Vagina (tissue), 2 donors: ENCODE data around the gene GALNT7. TPM values are rescaled to one million over a fixed set of nuclear protein-coding genes. Genes with fewer than 3 reads are reported as not detected.

Experiments
- DNase-seq, 2 donors: peaks; one replicate each; pipeline ENCODE4 v3.0.0-alpha.2; 2017; ENCODE audit errors: extremely low spot score in 2 of 2
- H3K27ac ChIP-seq: fragments of 200-600 bp; sonication (generic); one replicate; pipeline ENCODE4 v1.5.1; 2019
- H3K27me3 ChIP-seq: fragments of 200-600 bp; sonication (generic); one replicate; pipeline ENCODE4 v1.5.1; 2019
- H3K36me3 ChIP-seq, 2 donors: fragments of 200-600 bp; sonication (generic); one replicate each; pipeline ENCODE4 v1.5.1; 2017 to 2019
- H3K4me1 ChIP-seq: fragments of 200-600 bp; sonication (generic); one replicate; pipeline ENCODE4 v1.5.1; 2019
- H3K4me3 ChIP-seq, 2 donors: fragments of 200-600 bp; sonication (generic); 1 replicate in 1 of 2; 2 replicates in 1 of 2; pipeline ENCODE4 v1.5.1; 2016 to 2019
- H3K9me3 ChIP-seq: fragments of 200-600 bp; sonication (generic); one replicate; pipeline ENCODE4 v1.5.1; 2019
- CTCF ChIP-seq, 3 experiments: fragments of 450-650 bp in 2 of 3; fragments of 200-600 bp in 1 of 3; sonication (generic) in 1 of 3; IDR thresholded peaks; one replicate each; pipeline ENCODE4 v1.5.1; 2017 to 2019; ENCODE audit warnings: antibody characterized with exemption in 3 of 3, mild to moderate bottlenecking in 2 of 3, moderate library complexity in 2 of 3
- POLR2A ChIP-seq, 2 donors: fragments of 450-650 bp; IDR thresholded peaks; one replicate each; pipeline ENCODE4 v1.6.1; 2017; ENCODE audit warnings: antibody characterized with exemption in 2 of 2, mild to moderate bottlenecking in 2 of 2, moderate library complexity in 2 of 2
- POLR2AphosphoS5 ChIP-seq, 2 donors: sonication (generic); formaldehyde crosslinking; IDR thresholded peaks; one replicate each; pipeline ENCODE4 v1.9.0; 2017; ENCODE audit warnings: antibody characterized with exemption in 2 of 2, mild to moderate bottlenecking in 2 of 2, low read depth in 1 of 2; ENCODE audit not compliant: insufficient read depth in 1 of 2
- intact Hi-C: fragments of 100-400 bp; cut with DNase I; formaldehyde crosslinking; loops from one replicate; pipeline ENCODE4 v1.15.1; 2023
- total RNA-seq: library from RNA; depleted of rRNA; stranded (reverse); fragments of >200 nt; gene quantifications from one replicate; pipeline ENCODE4 v1.2.3, GENCODE V29; 2016

The GALNT7 gene
- total RNA-seq, 1 donor from 2014 or later, result 9.1 TPM

DNA sequence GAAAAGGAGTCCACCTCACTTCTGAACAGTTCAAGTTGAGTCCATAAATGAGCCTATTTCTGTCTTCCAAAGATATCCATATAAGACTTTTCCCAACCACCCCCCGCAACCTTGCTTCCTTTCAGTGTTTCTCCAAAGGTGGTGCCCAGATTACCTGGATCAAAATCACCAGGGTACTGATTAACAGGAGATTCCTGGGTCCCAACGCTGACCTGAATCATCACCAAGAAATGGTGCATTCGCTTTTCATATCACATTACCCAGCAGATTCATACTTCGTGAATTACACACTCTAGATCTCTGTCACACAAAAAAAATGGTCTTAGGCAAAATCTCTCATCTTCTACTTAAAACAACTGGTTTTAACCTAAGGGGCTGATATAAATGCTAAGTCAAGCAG lies 2.1 kb upstream of the GALNT7 start:
- Histone ChIP-seq H3K9me3 (no peaks in the 10 kb centered on the region), H3K27me3 (no peaks in the 10 kb centered on the region), H3K27ac (no peak overlapping the region), H3K4me1 (peaks cover 10% of the 10 kb centered on the region), H3K4me3 (no peak overlapping the region), H3K36me3 (no peaks in the 10 kb centered on the region)
- no peak for DNase-seq
- TF ChIP-seq CTCF (IDR thresholded peaks at IDR 0.05), result no peak
- no peak for TF ChIP-seq POLR2A (IDR thresholded peaks at IDR 0.05)
- TF ChIP-seq POLR2AphosphoS5 (IDR thresholded peaks at IDR 0.05; ENCODE audit: insufficient read depth in 1 of 2, low read depth in 1 of 2), result no peak
- intact Hi-C loops, result no loop called here

GRCh38 chr4:173167758-173168395 lies 734 bp upstream of the GALNT7 start:
- Histone ChIP-seq H3K9me3 (no peaks in the 10 kb centered on the region), H3K4me3 (peak overlapping the region; percentile 81 to 88), H3K27ac (peak overlapping the region; percentile 92), H3K36me3 (no peaks in the 10 kb centered on the region), H3K4me1 (peaks cover 10% of the 10 kb centered on the region), H3K27me3 (no peaks in the 10 kb centered on the region)
- intact Hi-C loops, result no loop called here
- TF ChIP-seq POLR2A (IDR thresholded peaks at IDR 0.05) (no peak), POLR2AphosphoS5 (IDR thresholded peaks at IDR 0.05; ENCODE audit: insufficient read depth in 1 of 2, low read depth in 1 of 2) (no peak)
- DNase-seq, result no peak

DNA sequence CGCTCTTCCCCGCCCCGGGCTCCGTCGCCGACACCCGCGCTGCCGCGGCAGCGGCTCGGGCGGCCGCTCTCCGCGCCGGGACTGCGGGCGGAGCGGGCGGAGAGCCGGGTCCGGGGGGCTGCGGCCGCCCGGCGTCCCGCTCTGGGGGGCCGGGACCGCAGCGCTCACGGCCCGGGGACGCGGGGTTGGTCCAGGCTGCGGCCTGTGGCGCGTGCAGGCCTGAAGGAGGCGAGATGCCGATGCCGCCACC lies 492 bp downstream of the GALNT7 start:
- intact Hi-C loops, result no loop called here

GRCh38 chr4:173169428-173170181 lies 994 bp downstream of the GALNT7 start:
- H3K36me3 ChIP-seq, result no peaks in the 10 kb centered on the region
- no peaks in the 10 kb centered on the region for H3K9me3 ChIP-seq
- DNase-seq, result no peak
- peak overlapping the region; percentile 92 for H3K27ac ChIP-seq
- TF ChIP-seq POLR2AphosphoS5 (IDR thresholded peaks at IDR 0.05; ENCODE audit: insufficient read depth in 1 of 2, low read depth in 1 of 2), result peak in 1 of 2 donors; percentile 41
- no peak for TF ChIP-seq CTCF (IDR thresholded peaks at IDR 0.05)
- TF ChIP-seq POLR2A (IDR thresholded peaks at IDR 0.05), result peak in 1 of 2 donors; percentile 22
- peaks cover 10% of the 10 kb centered on the region for H3K4me1 ChIP-seq
- H3K4me3 ChIP-seq, result peak overlapping the region; percentile 81 to 88
- intact Hi-C loops, result no loop called here
- no peaks in the 10 kb centered on the region for H3K27me3 ChIP-seq

More for the DNA sequence above, 492 bp downstream of the GALNT7 start:
- Histone ChIP-seq H3K9me3 (no peaks in the 10 kb centered on the region), H3K27me3 (no peaks in the 10 kb centered on the region), H3K4me1 (peaks cover 10% of the 10 kb centered on the region), H3K36me3 (no peaks in the 10 kb centered on the region), H3K4me3 (peak overlapping the region; percentile 81 to 88), H3K27ac (peak overlapping the region; percentile 92)
- TF ChIP-seq POLR2AphosphoS5 (IDR thresholded peaks at IDR 0.05; ENCODE audit: insufficient read depth in 1 of 2, low read depth in 1 of 2) (no peak), POLR2A (IDR thresholded peaks at IDR 0.05) (no peak), CTCF (IDR thresholded peaks at IDR 0.05) (no peak)
- no peak for DNase-seq

DNA sequence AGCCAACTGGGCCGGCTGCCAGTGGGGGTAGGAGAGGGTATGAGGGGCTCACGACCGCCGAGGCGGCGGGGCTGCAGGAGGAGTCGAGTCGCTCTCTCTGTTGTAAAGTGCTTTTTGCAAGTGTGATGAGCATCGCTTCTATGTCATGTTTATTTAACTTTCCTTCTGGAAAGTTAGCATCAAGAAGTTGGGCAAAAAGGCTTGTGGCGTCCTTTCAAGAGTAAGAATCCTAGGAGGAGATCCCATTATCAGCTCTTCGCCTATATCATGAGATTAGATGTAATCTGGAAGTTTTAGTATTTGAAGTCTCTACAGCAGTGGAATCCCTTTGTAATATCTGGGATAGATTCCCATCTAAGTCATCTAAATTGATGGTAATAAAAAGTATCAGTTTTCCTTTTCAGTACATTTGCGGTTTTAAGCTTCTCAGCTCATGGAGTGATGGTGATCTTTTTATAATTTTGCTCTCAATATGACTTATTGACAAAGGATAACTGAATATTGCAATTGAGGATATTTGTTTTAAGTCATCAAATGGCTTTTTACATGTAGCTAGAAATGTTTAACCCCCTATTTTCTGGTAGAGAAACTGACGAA lies 1.7 kb downstream of the GALNT7 start:
- H3K4me1 ChIP-seq, result peaks cover 10% of the 10 kb centered on the region
- intact Hi-C loops, result no loop called here
- DNase-seq, result no peak

More for the DNA sequence above, 1.7 kb downstream of the GALNT7 start:
- Histone ChIP-seq H3K27ac (peak overlapping the region; percentile 92), H3K4me3 (peak overlapping the region; percentile 81 to 88), H3K9me3 (no peaks in the 10 kb centered on the region), H3K27me3 (no peaks in the 10 kb centered on the region), H3K36me3 (no peaks in the 10 kb centered on the region)
- no peak for TF ChIP-seq POLR2A (IDR thresholded peaks at IDR 0.05)
- no peak for TF ChIP-seq CTCF (IDR thresholded peaks at IDR 0.05)
- no peak for TF ChIP-seq POLR2AphosphoS5 (IDR thresholded peaks at IDR 0.05; ENCODE audit: insufficient read depth in 1 of 2, low read depth in 1 of 2)
